SIG-M5 treated with dmso at 0.1 percent for 504 hours (cell line): ENCODE data around the gene ITGA11.
"Not testable (repeated sequence)": the region's sequence is repeated elsewhere in the genome, so short reads cannot be mapped to it uniquely, and the experiment has no call there.

Experiments
- DNase-seq: peaks from one replicate; lab custom pipeline; 2025; ENCODE audit not compliant: unreplicated experiment; lab: John Stamatoyannopoulos, UW

ITGA11 gene

GRCh38 chr15:68411735-68412134 is 20.2 kb downstream of the ITGA11 start:
- DNase-seq: no peak

GRCh38 chr15:68411343-68411675 is 20.7 kb downstream of the ITGA11 start:
- no peak for DNase-seq

- DNase-seq: no peak
Measured at GRCh38 chr15:68410466-68411342, 21.3 kb downstream of the ITGA11 start.

GRCh38 chr15:68409736-68410370 is 22.1 kb downstream of the ITGA11 start:
- DNase-seq: no peak

GRCh38 chr15:68408971-68409370 is 23.0 kb downstream of the ITGA11 start:
- DNase-seq: no peak

GRCh38 chr15:68407886-68408881 is 23.8 kb downstream of the ITGA11 start:
- no peak for DNase-seq

- no peak for DNase-seq
Measured at GRCh38 chr15:68407141-68407885, 24.6 kb downstream of the ITGA11 start.

- DNase-seq: no peak
Measured at GRCh38 chr15:68405378-68406250, 26.3 kb downstream of the ITGA11 start.

GRCh38 chr15:68404056-68404798 is 27.7 kb downstream of the ITGA11 start:
- no peak for DNase-seq

- no peak for DNase-seq
Measured at GRCh38 chr15:68403161-68403941, 28.6 kb downstream of the ITGA11 start.

GRCh38 chr15:68402432-68403160 is 29.4 kb downstream of the ITGA11 start:
- no peak for DNase-seq

GRCh38 chr15:68401496-68402431 is 30.2 kb downstream of the ITGA11 start:
- no peak for DNase-seq

GRCh38 chr15:68400066-68400456 is 31.9 kb downstream of the ITGA11 start:
- DNase-seq: no peak

- DNase-seq: no peak
Measured at GRCh38 chr15:68399096-68400065, 32.6 kb downstream of the ITGA11 start.

- not testable (repeated sequence) for DNase-seq
Measured at GRCh38 chr15:68397999-68398398, 34.0 kb downstream of the ITGA11 start.
